T-helper 22 cell (primary cell): ENCODE measurements around the gene MCEMP1.
A peak's percentile ranks its signal among the peaks of the same experiment; 100 is the strongest.

Experiments used
- DNase-seq: peaks from one replicate; pipeline ENCODE4 v3.0.0-alpha.2; 2020; ENCODE audit warnings: low read depth

MCEMP1 gene

DNA sequence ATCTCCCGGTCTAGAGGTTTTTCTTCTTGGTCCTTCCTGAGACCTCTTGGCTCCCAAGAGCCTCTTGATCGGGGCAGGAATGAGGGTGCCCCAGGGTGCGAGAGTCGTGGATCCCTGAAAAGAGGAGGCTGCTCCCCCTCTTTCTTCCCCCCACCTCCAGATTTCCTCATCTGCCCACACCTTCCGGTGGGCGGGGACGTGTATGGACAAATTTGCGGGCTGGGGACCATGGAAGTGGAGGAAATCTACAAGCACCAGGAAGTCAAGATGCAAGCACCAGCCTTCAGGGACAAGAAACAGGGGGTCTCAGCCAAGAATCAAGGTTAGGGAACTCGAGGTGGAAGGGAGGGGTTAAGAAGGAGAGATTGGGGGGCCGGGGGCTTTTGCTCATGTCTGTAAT lies at the start of gene MCEMP1:
MCEMP1 (plus strand) TSS at position 237 of the 400 bp plus-strand sequence; CDS start at position 268, 31 bp downstream.
- DNase-seq, result no peak

DNA sequence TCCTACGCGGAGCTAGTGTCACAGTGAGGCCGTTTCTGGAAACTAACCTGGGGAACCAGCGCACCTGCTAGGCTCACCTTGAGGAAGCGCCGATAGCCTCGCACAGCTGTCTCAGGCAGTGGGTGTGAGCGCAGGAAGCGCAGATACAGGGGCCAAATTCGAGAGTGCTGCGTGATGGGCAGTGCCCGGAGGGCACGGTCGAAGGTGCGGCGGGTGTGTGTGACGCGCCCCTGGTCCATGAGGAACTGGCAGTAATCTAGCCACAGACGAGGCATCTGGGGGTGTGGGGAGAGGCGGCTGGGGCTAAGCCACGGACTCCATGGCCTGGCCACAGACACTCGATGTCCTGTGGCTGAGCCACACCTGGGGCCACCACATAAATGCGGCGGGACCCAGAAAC lies 49.7 kb upstream of the MCEMP1 start:
- DNase-seq, result no peak

- DNase-seq, result no peak
These were observed 48.1 kb upstream of the MCEMP1 start for GRCh38 chr19:7628589-7629311.

DNA sequence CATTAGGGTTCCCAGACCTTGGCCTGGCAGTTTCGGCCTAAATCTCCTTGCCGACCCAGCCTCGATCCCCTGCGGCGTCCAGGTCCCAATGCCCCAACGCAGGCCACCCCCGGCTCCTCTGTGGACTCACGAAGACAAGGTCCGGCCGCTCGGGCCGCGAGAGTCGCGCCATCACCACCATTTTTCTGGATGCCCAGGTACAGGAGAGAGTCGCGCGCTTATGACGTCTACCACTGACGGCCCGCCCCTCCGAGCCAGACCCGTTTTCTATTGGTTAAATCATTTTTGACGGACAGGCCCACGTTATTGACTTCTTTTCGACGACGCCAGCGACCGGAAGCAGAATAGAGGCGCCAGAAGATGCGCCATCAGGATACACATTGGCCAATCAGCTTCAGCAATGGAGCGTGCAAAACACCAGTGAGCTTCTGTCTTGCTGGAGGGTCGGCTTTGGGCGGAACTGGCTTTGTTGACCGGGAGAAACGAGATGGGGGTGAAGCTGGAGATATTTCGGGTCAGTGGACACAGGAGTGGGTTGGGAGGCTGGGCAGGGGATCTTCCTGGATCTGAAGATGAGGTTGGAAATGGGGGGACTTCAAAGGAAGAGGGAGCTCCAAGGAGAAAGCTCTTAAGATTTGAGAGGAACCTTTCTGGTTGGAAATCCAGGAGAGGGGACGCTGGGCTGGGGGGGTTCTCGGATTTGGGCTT lies 47.4 kb upstream of the MCEMP1 start, which contains the start of the genes PET100 and XAB2:
PET100 (plus strand) TSS at position 447 of the 708 bp plus-strand sequence; CDS start at position 488, 41 bp downstream.
XAB2 (minus strand) TSS at position 199 of the 708 bp plus-strand sequence; CDS start at position 181, 18 bp downstream.
- peak; percentile 93 for DNase-seq

DNA sequence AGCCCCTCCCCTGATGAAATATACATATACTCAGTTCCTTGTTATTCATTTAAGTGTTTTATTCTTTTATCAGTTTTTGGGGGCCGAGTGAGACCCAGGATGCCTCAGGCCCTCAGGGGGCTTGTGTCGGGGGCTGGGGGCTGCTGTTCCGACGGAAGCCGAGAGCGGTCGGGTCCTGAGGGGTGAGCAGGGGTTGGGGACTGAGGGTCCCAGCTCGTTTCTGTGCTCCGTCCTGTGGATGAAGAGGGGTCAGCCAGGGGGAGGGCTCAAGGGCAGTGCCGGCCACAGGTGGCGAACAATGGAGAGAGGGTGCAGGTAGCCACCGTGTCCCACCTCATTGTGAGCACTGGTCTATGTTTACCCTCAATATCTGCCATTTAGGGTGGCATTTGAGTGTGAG lies 45.3 kb upstream of the MCEMP1 start:
- no peak for DNase-seq

DNA sequence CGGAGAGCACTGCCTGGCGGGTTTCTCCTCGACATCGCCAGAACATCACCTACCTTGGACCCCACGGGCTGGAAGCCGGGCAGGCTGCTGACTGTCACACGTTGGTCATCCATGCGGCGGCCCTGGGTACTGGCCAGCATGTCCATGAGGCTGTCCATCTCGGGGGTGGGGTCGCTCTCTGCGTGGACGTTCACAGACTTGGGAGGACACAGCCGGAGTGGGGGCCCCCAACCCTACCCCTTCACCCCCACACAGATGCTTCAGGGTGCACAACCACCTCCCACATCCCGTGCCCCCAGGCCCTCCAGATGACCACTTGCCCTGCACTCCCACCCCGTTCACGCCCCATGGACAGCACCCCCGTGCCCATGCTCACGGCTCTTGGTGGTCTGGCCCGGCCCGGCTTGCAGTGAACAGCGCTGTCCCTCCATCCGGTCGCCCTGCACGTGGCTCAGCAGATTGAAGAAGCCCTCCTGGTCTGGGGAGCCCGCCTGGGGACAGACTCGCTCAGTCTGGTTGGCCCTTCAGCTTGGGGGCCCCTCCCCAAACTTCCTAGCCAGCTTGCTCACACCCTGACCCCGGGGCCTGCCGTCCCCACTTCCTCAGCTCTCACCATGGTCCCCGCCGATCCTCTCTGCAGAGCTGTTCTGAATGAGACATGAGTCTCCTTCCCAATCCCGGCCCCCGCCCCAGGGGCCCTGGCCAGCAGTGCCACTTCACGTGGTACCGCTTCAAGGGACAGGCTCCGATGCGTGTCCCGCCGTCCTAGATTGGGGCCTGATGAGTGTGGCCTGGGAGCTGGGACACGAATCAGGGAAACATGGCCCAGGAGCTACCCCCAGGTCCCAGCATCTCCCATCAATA lies 44.3 kb upstream of the MCEMP1 start:
- no peak for DNase-seq

- no peak for DNase-seq
These were observed 43.2 kb upstream of the MCEMP1 start, which contains the start of gene PCP2 for GRCh38 chr19:7633698-7634097. PCP2 (minus strand) TSS chr19:7633719; CDS start chr19:7633457, 262 bp downstream.

DNA sequence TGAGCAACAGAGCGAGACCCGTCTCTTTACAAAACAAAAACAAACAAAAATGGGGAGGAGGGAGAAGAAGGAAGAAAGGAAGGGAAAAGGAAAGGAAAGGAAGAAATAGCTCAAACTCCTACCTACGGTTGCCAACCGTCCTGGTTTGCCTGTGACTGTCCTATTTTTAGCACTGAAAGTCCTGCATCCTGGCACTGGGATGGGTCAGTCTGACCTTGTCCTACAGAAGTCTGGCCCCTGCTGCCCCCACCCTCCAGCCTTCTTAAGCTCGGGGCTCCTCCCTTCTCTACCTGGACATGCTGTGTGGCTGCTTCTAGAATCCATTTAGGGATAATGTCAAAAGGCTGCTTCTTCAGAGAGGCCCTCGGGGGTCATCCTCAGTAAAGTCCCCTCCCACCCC lies 41.2 kb upstream of the MCEMP1 start:
- DNase-seq, result no peak

DNA sequence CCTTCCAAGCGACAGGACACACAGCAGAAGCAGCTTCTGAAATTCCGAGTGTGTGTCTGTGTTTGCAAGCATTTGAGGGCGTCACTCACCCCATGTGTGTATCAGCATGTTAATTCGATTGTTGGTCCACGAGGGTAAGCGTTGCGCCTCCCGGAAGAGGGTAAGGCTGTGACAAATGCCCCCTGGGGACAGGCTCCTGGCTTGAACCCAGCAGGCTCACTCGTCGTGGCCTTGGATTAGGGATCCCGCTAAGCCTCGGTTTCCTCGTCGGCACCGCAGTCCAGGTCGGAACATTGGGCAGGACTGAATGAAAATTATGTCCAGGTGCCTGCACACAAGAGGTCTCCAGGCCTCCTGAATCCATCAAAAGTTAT lies 40.6 kb upstream of the MCEMP1 start:
- no peak for DNase-seq

DNA sequence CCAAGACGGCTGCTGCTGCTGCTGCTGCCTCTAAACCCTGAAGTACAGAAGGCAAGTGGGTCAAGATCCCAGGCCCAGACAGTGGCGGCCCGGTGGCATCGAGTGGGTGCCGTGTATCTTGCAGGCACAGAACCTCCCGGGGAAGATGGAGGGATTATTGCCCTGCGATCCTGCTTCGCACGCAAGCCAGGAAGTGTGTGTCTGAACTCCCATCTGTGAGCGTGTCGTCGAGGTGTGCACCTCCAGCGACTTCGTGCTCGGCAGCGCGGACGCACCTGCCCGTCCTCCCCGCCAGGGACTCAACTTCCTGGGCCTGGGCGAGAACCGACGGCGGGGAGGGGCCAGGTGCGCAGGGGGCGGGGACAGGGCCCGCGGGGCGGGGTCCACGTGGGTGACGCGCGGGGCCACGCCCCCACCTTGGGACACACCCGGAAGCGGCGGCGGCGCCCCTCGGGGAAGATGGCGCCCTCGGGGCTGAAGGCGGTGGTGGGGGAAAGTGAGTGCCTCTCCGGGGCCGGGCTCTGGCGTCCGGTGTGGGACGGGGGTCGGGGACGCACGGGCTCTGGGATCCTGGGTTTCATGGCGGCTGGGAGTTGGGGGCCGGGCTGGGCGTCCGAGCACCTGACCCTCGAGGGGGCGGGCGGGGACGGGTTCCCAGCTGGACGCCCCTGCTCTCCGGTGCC lies 40.1 kb upstream of the MCEMP1 start, which contains the start of gene STXBP2:
STXBP2 (plus strand) TSS at position 420 of the 683 bp plus-strand sequence; CDS start at position 460, 40 bp downstream.
- DNase-seq, result peak; percentile 82

- no peak for DNase-seq
These were observed 39.3 kb upstream of the MCEMP1 start for GRCh38 chr19:7637374-7638256.

DNA sequence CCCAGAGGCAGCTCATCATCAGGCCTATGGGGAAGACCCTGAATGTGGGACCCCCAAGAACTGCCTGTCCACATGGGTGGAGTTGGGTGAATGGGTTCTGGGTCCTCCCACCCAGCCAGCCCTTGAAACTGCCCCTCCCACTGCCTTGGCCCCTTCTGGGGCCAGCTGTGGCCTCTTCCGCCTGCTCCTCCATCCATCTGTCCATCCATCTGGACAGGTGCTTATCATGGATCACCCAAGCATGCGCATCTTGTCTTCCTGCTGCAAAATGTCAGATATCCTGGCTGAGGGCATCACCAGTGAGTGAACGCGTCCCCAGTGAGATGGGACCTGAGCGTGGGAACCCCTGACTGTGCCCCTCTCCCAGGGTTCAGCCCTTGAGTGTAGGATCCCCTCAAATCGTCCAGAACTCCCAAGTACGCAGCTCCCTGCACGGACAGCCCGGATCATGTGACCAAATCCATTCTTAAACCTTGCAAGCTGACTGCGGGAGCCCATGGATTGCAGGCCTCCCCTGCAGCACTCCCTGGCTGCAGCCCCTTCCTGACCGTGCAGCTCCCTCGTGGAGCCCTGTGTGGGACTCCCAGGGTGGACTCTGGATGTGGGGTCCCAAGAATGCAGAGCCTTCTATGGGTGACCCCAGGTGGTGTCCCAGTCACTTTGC lies 38.0 kb upstream of the MCEMP1 start:
- no peak for DNase-seq

- no peak for DNase-seq
These were observed 37.0 kb upstream of the MCEMP1 start for GRCh38 chr19:7639863-7640348.

DNA sequence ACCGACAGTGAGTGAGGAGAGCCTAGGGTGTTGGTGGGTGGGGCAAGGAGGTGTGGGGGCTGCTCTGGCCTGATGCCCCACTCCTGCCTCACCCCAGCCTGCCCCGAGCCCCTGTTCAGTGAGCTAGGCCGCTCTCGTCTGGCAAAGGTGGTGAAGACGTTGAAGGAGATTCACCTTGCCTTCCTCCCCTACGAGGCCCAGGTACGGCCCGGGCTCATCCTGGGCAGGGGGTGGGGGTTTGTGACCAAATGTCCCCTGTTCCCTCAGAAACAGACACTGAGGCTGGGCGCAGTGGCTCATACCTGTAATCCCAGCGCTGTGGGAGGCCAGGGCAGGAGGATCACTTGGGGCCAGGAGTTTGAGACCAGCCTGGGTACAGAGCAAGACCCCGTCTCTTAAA lies 36.1 kb upstream of the MCEMP1 start:
- no peak for DNase-seq

- no peak for DNase-seq
These were observed 35.3 kb upstream of the MCEMP1 start for GRCh38 chr19:7641290-7642276.

DNA sequence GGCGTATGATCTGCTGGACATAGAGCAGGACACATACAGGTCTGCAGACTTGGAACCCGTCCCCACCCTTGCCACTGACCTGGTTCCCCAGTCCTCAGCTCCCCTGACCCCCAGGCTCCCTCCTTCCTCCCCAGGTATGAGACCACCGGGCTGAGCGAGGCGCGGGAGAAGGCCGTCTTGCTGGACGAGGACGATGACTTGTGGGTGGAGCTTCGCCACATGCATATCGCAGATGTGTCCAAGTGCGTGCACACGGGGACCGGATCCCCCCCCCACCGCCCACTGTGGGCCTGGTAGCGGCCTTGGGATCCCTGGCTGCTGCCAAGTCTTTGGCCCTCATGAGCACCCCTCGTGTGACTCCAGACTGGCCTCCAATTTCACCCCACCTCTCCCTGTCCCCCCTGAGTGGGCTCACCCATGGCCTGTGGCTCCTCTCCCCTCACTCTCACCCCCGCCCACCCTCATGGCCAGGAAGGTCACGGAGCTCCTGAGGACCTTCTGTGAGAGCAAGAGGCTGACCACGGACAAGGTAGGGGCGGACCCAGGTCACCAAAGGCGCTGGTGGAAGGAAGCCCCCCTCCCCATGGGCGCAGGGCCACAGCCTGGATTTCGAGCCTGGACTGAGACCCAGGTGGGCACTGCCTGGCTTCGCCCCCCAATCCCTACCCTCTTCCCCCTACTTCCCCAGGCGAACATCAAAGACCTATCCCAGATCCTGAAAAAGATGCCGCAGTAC lies 34.4 kb upstream of the MCEMP1 start:
- DNase-seq, result no peak

DNA sequence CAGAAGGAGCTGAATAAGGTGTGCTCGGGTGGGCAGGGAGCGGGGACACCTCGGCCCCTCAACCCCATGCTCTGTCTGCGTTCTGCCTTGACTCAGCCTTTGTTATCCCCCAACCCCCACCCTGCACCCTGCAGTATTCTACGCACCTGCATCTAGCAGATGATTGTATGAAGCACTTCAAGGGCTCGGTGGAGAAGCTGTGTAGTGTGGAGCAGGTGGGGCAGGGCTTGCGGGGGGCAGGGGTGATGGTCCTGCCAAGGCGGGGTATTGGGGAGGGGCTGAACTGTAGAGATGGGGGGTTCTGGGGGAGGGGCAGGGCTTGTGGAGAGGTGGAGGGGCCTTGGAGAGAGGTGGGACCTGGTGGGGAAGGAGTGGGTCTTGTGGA lies 33.9 kb upstream of the MCEMP1 start:
- DNase-seq, result no peak
